ENCODE results near the gene OCLN.
"Not testable (repeated sequence)": the region's sequence is repeated elsewhere in the genome, so short reads cannot be mapped to it uniquely, and the experiment has no call there.

OCLN gene

GRCh38 chr5:69491027-69491426, 1.6 kb upstream of the OCLN start:
- no peak for DNase-seq (ENCODE audit: low read depth)

- DNase-seq (ENCODE audit: low read depth): no peak
These were observed 676 bp upstream of the OCLN start for GRCh38 chr5:69491838-69492390.

- no peak for DNase-seq (ENCODE audit: low read depth)
These were observed 369 bp downstream of the OCLN start for GRCh38 chr5:69492923-69493395.

- DNase-seq (ENCODE audit: low read depth): no peak
These were observed 975 bp downstream of the OCLN start for GRCh38 chr5:69493396-69494133.

- DNase-seq (ENCODE audit: low read depth): no peak
These were observed 1.9 kb downstream of the OCLN start for GRCh38 chr5:69494452-69494851.

- no peak for DNase-seq (ENCODE audit: low read depth)
These were observed 4.5 kb downstream of the OCLN start for GRCh38 chr5:69497006-69497520.

GRCh38 chr5:69498384-69498783, 5.8 kb downstream of the OCLN start:
- no peak for DNase-seq (ENCODE audit: low read depth)

- no peak for DNase-seq (ENCODE audit: low read depth)
These were observed 9.8 kb downstream of the OCLN start for GRCh38 chr5:69502367-69502766.

- DNase-seq (ENCODE audit: low read depth): peak; percentile 87
These were observed 10.3 kb downstream of the OCLN start for GRCh38 chr5:69502767-69503488.

- DNase-seq (ENCODE audit: low read depth): no peak
These were observed 11.4 kb downstream of the OCLN start for GRCh38 chr5:69504036-69504435.

GRCh38 chr5:69505306-69505705, 12.7 kb downstream of the OCLN start:
- DNase-seq (ENCODE audit: low read depth): no peak

- no peak for DNase-seq (ENCODE audit: low read depth)
These were observed 16.6 kb downstream of the OCLN start for GRCh38 chr5:69509212-69509611.

GRCh38 chr5:69510694-69511093, 18.1 kb downstream of the OCLN start:
- DNase-seq (ENCODE audit: low read depth): no peak

GRCh38 chr5:69512740-69513260, 20.2 kb downstream of the OCLN start:
- peak; percentile 86 for DNase-seq (ENCODE audit: low read depth)

GRCh38 chr5:69515570-69515969, 23.0 kb downstream of the OCLN start:
- not testable (repeated sequence) for DNase-seq (ENCODE audit: low read depth)

- DNase-seq (ENCODE audit: low read depth): no peak
These were observed 24.2 kb downstream of the OCLN start for GRCh38 chr5:69516769-69517168.

- peak; percentile 79 for DNase-seq (ENCODE audit: low read depth)
These were observed 25.2 kb downstream of the OCLN start for GRCh38 chr5:69517763-69518212.

- no peak for DNase-seq (ENCODE audit: low read depth)
These were observed 26.7 kb downstream of the OCLN start for GRCh38 chr5:69519285-69519684.

- DNase-seq (ENCODE audit: low read depth): no peak
These were observed 29.4 kb downstream of the OCLN start for GRCh38 chr5:69522035-69522434.

- DNase-seq (ENCODE audit: low read depth): no peak
These were observed 32.9 kb downstream of the OCLN start for GRCh38 chr5:69525490-69525889.

GRCh38 chr5:69526660-69527059, 34.1 kb downstream of the OCLN start:
- no peak for DNase-seq (ENCODE audit: low read depth)

GRCh38 chr5:69527128-69527770, 34.7 kb downstream of the OCLN start:
- peak; percentile 9 for DNase-seq (ENCODE audit: low read depth)
